Measurements from ENCODE around the gene HAGH. TPM values are rescaled to one million over a fixed set of nuclear protein-coding genes. Genes with fewer than 3 reads are reported as not detected.

HAGH gene
- polyA plus RNA-seq, 1 donor (not counting 4 experiments of a cell fraction or from before 2014, with no cell fraction given), result 17.7 TPM

- no peaks in the 10 kb centered on the region for H4K20me1 ChIP-seq (ENCODE audit: control insufficient read depth, extremely low read depth, insufficient read depth, low read length)
- no peaks in the 10 kb centered on the region for H3K4me1 ChIP-seq (ENCODE audit: control insufficient read depth, extremely low read depth, insufficient read depth, low read length)
- DNase-seq (ENCODE audit: low read depth, low spot score) (no peak), FAIRE-seq (no peak)
- H3K9ac ChIP-seq (ENCODE audit: control insufficient read depth, extremely low read depth, insufficient read depth, low read length), result no peak overlapping the region
- no peak overlapping the region for H2AFZ ChIP-seq (ENCODE audit: control insufficient read depth, low read length)
- dilution Hi-C loops (cut with MboI; ENCODE audit: extremely low pct_ligation_motif_present, low sequenced_read_pairs), result no loop called here
- H3K9me1 ChIP-seq (ENCODE audit: control insufficient read depth, extremely low read depth, insufficient read depth, low read length), result no peaks in the 10 kb centered on the region
- no peak overlapping the region for H3K4me3 ChIP-seq (ENCODE audit: control insufficient read depth in 2 of 3, extremely low read depth in 1 of 3, insufficient read depth in 2 of 3, low read depth in 1 of 3, low read length in 3 of 3)
- peaks cover 0 to 14% of the 10 kb centered on the region in 2 experiments for H3K36me3 ChIP-seq (ENCODE audit: control insufficient read depth in 2 of 2, extremely low read depth in 1 of 2, insufficient read depth in 2 of 2, low read length in 2 of 2)
- no peak for TF ChIP-seq CTCF (optimal IDR thresholded peaks at IDR 0.05 in 1 of 3, IDR thresholded peaks at IDR 0.05 in 1 of 3, conservative IDR thresholded peaks at IDR 0.05 in 1 of 3; ENCODE audit: extremely low read depth in 1 of 3, insufficient read depth in 2 of 3, low read length in 3 of 3)
- no peak for TF ChIP-seq EZH2 (IDR thresholded peaks at IDR 0.05; ENCODE audit: low read length)
- H3K79me2 ChIP-seq (ENCODE audit: control insufficient read depth, insufficient read depth, low read length), result no peaks in the 10 kb centered on the region
- H3K4me2 ChIP-seq (ENCODE audit: control insufficient read depth, extremely low read depth, insufficient read depth, low read depth, low read length), result no peak overlapping the region
- H3K9me3 ChIP-seq (ENCODE audit: control insufficient read depth, low read depth, low read length), result no peaks in the 10 kb centered on the region
- no peaks in the 10 kb centered on the region for H3K27me3 ChIP-seq (ENCODE audit: control insufficient read depth, extremely low read depth, insufficient read depth, low read length)
- no peak overlapping the region for H3K27ac ChIP-seq (ENCODE audit: control insufficient read depth, insufficient read depth, low read length)
Observed at GRCh38 chr16:1817716-1818115, 8.9 kb downstream of the HAGH start.

GRCh38 chr16:1817276-1817589 is 9.4 kb downstream of the HAGH start:
- Histone ChIP-seq H3K4me2 (ENCODE audit: control insufficient read depth, extremely low read depth, insufficient read depth, low read depth, low read length) (no peak overlapping the region), H3K9me3 (ENCODE audit: control insufficient read depth, low read depth, low read length) (no peaks in the 10 kb centered on the region), H3K79me2 (ENCODE audit: control insufficient read depth, insufficient read depth, low read length) (no peaks in the 10 kb centered on the region), H2AFZ (ENCODE audit: control insufficient read depth, low read length) (no peak overlapping the region), H4K20me1 (ENCODE audit: control insufficient read depth, extremely low read depth, insufficient read depth, low read length) (no peaks in the 10 kb centered on the region), H3K9ac (ENCODE audit: control insufficient read depth, extremely low read depth, insufficient read depth, low read length) (no peak overlapping the region), H3K36me3 (ENCODE audit: control insufficient read depth in 2 of 2, extremely low read depth in 1 of 2, insufficient read depth in 2 of 2, low read length in 2 of 2) (peaks cover 0 to 14% of the 10 kb centered on the region in 2 experiments), H3K4me3 (ENCODE audit: control insufficient read depth in 2 of 3, extremely low read depth in 1 of 3, insufficient read depth in 2 of 3, low read depth in 1 of 3, low read length in 3 of 3) (no peak overlapping the region), H3K4me1 (ENCODE audit: control insufficient read depth, extremely low read depth, insufficient read depth, low read length) (no peaks in the 10 kb centered on the region), H3K9me1 (ENCODE audit: control insufficient read depth, extremely low read depth, insufficient read depth, low read length) (no peaks in the 10 kb centered on the region), H3K27ac (ENCODE audit: control insufficient read depth, insufficient read depth, low read length) (no peak overlapping the region), H3K27me3 (ENCODE audit: control insufficient read depth, extremely low read depth, insufficient read depth, low read length) (no peaks in the 10 kb centered on the region)
- FAIRE-seq, result no peak
- TF ChIP-seq EZH2 (IDR thresholded peaks at IDR 0.05; ENCODE audit: low read length), result no peak
- dilution Hi-C loops (cut with MboI; ENCODE audit: extremely low pct_ligation_motif_present, low sequenced_read_pairs), result no loop called here
- DNase-seq (ENCODE audit: low read depth, low spot score), result no peak
